GM12892 (cell line): ENCODE results near the gene SRCIN1.

ENCODE experiments used
- POLR2AphosphoS5 ChIP-seq: IDR thresholded peaks from 2 replicates; pipeline ENCODE4 v1.6.1; 2011; ENCODE audit warnings: low read depth, low read length, control low read depth
- TAF1 ChIP-seq: IDR thresholded peaks from 2 replicates; pipeline ENCODE4 v1.6.1; 2011; ENCODE audit warnings: low read depth, mild to moderate bottlenecking, control low read depth, low read length, borderline replicate concordance

DNA sequence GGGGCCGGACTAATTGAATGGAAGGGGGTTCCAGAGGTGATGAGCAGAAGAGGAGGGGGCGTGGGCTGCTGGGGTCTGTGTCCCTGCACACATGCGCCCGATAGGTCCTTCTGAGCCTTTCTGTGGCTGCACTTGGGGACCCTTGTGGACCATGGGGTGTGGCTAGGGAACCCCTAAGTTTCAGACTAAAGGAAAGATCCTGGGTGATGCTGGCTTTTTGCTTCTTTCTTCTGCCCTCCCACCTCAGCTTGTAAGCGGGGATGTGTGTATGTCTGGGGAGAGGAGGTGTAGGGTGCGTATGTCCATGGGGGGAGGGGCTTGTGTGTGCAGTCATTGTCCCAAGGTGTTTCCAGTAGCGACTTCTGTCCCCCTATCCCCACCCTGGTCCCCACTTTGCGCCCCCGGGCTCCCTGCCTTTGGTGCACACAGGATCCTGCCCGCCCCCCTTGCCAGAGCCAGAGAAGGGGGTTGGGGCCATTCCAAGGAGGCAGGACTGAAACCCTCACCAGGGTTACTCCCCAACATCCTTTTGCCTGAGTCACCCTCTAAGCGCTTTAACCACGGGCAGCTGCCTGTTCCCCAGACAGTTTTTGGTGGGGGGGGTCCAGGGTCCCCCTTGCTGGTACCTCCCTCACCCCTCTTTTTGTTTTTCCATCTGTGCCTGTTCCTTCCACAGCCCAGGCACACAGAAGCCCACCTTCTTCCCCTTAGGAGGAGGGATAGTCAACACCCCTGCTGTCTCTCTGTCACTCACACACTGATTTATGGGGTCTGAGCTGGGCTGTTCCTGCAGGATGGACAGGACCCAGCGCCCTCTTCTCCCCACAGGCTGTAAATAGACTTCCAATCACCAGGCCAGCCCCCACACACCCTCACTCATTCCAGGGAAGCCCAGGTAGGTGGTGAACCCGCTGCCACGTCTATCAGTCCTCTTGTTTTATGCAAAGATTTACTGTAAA lies 94.3 kb downstream of the SRCIN1 start:
- TF ChIP-seq TAF1 (no peak), POLR2AphosphoS5 (no peak)
